Activated CD8-positive, alpha-beta memory T cell treated with anti-CD3 and anti-CD28 coated beads, Interleukin-2, amount 50 U/mL, for 4 hours (primary cell): ENCODE measurements around the gene ZCRB1.

Source experiments
- DNase-seq: peaks from one replicate; pipeline ENCODE4 v3.0.0-alpha.2; 2020

The ZCRB1 gene

DNA sequence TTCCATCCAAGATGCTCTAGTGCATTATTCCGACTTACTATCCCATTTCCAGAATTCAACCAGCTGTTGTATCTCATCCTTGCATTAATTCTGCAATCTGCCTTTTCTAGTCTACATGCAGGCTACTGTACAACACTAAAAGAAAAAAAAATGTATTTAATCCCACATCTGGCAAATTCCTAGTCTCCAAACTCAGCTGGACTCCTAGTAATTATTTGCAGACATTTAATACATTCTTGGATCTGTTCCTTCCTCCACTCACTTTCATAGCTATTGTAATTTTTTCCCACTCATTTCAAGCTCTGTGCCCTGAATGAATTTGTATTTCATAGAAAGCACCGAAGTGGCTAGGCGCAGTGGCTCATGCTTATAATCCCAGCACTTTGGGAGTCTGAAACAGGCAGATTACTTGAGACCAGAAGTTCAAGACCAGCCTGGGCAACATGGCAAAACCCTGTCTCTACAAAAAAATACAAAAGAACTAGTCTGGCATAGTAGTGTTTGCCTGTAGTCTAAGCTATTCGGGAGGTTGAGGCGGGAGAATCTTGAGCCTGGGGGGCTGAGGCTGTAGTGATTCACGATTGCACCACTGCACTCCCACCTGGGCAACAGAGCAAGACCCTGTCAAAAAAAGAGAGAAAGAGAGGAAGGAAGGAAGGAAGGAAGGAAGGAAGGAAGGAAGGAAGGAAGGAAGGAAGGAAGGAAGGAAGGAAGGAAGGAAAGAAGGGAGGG is 48.3 kb downstream of the ZCRB1 start:
- DNase-seq, result no peak

DNA sequence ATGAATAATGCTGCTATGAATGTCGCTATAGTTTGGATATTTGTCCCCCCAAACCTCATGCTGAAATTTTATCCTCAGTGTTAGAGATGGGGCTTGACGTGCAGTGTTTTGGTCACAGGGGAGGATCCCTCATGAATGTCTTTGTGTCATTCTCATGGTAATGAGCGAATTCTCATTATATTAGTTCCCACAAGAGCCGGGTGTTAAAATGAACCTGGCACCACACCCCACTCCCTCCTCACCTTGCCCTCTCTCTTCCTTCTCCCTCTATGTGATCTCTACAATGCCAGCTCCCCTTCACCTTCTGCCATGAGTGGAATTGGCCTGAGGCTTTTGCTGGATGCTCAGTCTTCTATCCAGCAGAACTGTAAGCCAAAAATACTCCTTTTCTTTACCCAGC is 50.4 kb downstream of the ZCRB1 start:
- no peak for DNase-seq

DNA sequence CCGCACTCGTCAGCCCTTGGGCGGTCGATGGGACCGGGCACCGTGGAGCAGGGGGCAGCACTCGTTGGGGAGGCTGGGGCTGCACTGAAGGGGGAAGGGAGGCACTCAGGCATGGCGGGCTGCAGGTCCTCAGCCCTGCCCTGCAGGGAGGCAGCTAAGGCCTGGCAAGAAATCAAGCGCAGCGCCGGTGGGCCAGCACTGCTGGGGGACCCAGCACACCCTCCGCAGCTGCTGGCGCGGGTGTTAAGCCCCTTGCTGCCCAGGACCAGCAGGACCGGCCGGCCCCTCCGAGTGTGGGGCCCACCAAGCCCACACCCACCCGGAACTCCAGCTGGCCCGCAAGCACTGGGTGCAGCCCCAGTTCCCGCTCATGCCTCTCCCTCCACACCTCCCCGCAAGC is 52.2 kb downstream of the ZCRB1 start:
- no peak for DNase-seq

DNA sequence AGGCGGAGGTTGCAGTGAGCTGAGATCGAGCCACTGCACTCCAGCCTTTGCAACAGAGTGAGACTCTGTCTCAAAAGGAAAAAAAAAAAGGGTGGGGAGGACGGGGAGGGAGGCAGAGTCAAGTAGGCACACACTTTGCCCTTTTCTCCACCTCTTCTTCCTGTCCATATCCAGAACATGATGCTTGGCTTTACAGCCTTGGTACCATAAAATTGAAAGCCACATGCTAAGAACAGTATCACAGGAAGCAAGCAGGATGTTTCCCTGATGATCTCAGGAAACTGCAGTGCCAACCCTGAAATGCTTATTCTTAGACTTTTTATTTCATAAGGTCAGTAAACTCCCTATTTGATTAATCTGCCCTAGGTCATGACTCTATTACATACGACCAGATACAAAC is 55.3 kb downstream of the ZCRB1 start:
- DNase-seq, result no peak

DNA sequence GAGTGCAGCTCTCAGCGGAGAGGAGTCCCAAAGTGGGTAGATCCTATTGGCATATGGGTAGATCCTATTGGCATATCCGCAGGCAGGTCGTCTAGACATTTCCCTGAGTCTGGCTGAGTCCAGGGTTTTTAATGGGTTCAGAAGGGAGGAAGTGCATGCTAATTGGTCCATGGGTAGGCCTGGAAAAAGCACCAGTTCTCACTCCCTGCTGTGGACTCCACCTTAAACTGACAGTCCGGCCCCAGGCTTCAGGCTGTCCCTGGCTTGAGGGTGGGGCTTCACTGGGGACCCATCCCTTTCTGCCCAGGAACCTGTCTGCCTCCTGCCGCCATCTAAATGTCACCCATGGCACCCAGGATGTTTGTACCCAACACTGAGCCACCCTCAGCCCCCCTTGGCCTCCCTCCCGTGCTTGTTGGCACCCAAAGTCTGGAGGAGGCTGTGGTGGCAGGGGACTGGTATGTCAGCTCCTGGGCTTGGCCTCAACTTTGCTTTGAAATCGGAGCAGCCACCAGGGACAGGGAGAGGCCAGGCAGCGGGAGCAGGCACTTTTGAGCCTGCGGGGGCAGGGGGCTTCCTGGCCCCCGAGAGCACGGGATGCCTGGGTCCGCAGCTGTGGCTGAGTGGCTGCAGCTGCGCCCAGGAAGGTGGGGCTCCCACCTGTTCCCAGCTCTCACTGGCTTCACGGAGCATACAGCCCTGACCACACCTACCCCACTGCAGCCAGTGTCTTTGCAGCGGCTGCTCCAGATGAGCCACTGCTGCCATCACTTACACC is 58.3 kb downstream of the ZCRB1 start:
- no peak for DNase-seq

DNA sequence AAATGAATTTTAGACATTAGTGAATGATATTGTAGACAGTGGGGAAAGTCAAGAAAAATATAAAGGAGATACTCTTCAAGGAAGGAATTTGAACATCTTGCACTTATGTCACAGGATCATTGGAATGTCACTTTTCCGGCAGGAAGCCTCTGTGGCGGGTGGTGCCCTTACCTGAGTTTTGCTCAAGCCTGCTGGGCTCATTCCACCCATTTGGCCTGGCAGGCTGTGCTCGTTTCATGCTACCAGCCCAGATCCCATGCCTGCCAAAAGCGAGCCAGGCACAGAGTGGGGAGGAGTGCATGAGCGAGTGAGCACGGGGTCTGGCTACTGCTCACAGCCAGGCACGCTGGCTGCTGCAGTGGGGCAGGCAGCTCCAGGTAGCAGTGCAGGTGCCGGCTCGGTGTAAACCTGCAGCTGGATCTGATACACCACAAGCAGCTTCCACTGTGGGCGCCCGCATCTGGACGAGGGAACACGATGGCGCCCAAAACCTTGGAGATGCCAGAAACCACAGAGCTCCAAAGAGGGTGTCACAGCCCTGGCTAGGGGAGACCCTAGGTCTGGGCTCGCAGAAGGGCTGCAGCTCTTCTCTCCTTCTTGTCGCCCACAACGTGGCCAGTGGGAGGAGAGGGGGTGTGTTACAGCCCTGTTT is 59.2 kb downstream of the ZCRB1 start:
- no peak for DNase-seq

DNA sequence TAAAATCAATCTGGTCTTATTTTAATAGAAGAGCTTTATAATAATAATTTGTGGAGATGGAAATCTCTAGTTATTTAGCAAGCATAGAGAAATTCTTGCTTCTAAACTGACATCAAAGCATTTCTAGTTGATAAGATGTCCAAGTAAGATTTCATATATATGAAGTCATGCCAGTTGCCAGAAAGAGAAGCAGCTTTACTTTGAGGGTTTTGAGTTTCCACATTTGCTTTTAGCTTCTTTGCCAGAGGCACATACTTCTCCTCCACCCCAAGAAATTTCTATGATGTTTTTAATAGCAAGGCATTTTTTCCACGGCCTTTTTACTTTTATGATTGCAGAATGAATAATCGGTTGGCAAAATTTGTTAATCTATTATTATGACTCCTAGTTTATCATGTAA is 63.6 kb downstream of the ZCRB1 start:
- DNase-seq, result no peak
